ENCODE data around the gene RSPO4.

RSPO4 gene

GRCh38 chr20:967796-968742 lies 34.0 kb downstream of the RSPO4 start:
- DNase-seq (ENCODE audit: low read depth, low spot score): no peak

- no peak for DNase-seq (ENCODE audit: low read depth, low spot score)
Measured at GRCh38 chr20:965956-966355, 36.2 kb downstream of the RSPO4 start.

GRCh38 chr20:963795-964194 lies 38.3 kb downstream of the RSPO4 start:
- DNase-seq (ENCODE audit: low read depth, low spot score): no peak

GRCh38 chr20:962683-963082 lies 39.4 kb downstream of the RSPO4 start:
- no peak for DNase-seq (ENCODE audit: low read depth, low spot score)

GRCh38 chr20:962223-962622 lies 39.9 kb downstream of the RSPO4 start:
- DNase-seq (ENCODE audit: low read depth, low spot score): no peak

GRCh38 chr20:961768-962167 lies 40.3 kb downstream of the RSPO4 start:
- DNase-seq (ENCODE audit: low read depth, low spot score): no peak

- DNase-seq (ENCODE audit: low read depth, low spot score): no peak
Measured at GRCh38 chr20:959996-960615, 42.0 kb downstream of the RSPO4 start.

GRCh38 chr20:958936-959815 lies 42.9 kb downstream of the RSPO4 start:
- no peak for DNase-seq (ENCODE audit: low read depth, low spot score)

GRCh38 chr20:957544-957943 lies 44.6 kb downstream of the RSPO4 start:
- no peak for DNase-seq (ENCODE audit: low read depth, low spot score)

GRCh38 chr20:956330-956951 lies 45.7 kb downstream of the RSPO4 start:
- peak; percentile 63 for DNase-seq (ENCODE audit: low read depth, low spot score)

GRCh38 chr20:955656-956055 lies 46.5 kb downstream of the RSPO4 start:
- no peak for DNase-seq (ENCODE audit: low read depth, low spot score)

- DNase-seq (ENCODE audit: low read depth, low spot score): no peak
Measured at GRCh38 chr20:955111-955510, 47.0 kb downstream of the RSPO4 start.

- DNase-seq (ENCODE audit: low read depth, low spot score): no peak
Measured at GRCh38 chr20:953742-954141, 48.4 kb downstream of the RSPO4 start.

- DNase-seq (ENCODE audit: low read depth, low spot score): no peak
Measured at GRCh38 chr20:952196-952795, 49.8 kb downstream of the RSPO4 start.

GRCh38 chr20:951384-952169 lies 50.5 kb downstream of the RSPO4 start:
- DNase-seq (ENCODE audit: low read depth, low spot score): no peak

GRCh38 chr20:949717-950116 lies 52.4 kb downstream of the RSPO4 start:
- no peak for DNase-seq (ENCODE audit: low read depth, low spot score)

GRCh38 chr20:946826-947225 lies 55.3 kb downstream of the RSPO4 start:
- no peak for DNase-seq (ENCODE audit: low read depth, low spot score)

GRCh38 chr20:945841-946240 lies 56.3 kb downstream of the RSPO4 start:
- no peak for DNase-seq (ENCODE audit: low read depth, low spot score)

GRCh38 chr20:944774-945410 lies 57.2 kb downstream of the RSPO4 start:
- no peak for DNase-seq (ENCODE audit: low read depth, low spot score)

GRCh38 chr20:944148-944547 lies 58.0 kb downstream of the RSPO4 start:
- DNase-seq (ENCODE audit: low read depth, low spot score): no peak

Measured in activated naive CD8-positive, alpha-beta T cell treated with anti-CD3 and anti-CD28 coated beads, Interleukin-2, amount 50 U/mL, for 16 hours (primary cell).